A673 (cell line): ENCODE data around the gene MS4A18. TPM values are rescaled to one million over a fixed set of nuclear protein-coding genes. Genes with fewer than 3 reads are reported as not detected.

Experiments
- BruUV-seq: library from RNA; stranded (reverse); fragments of 400-500 nt; replicated peaks from 2 replicates; lab custom pipeline; 2021; lab: Mats Ljungman, UMichigan
- CTCF ChIA-PET: fragments of 300-600 bp; sonication (Branson Sonifier 250); formaldehyde crosslinking; loops from one replicate; lab custom pipeline; 2022; ENCODE audit warnings: antibody characterized with exemption; lab: Charles Lee
- POLR2A ChIA-PET: fragments of 300-600 bp; sonication (Branson Sonifier 250); formaldehyde crosslinking; loops from one replicate; lab custom pipeline; 2022; ENCODE audit warnings: antibody characterized with exemption; ENCODE audit not compliant: low non-redundant PET; lab: Charles Lee
- DNase-seq: peaks from one replicate; pipeline ENCODE4 v3.0.0-alpha.2; 2015; ENCODE audit warnings: low spot score
- H3K27ac ChIP-seq: fragments of 200-600 bp; sonication (generic); 2 replicates; pipeline ENCODE4 v1.5.1; 2016; ENCODE audit warnings: mixed run types, low read depth, mild to moderate bottlenecking, mixed read lengths, antibody characterized with exemption, low read length; ENCODE audit not compliant: poor library complexity, severe bottlenecking
- H3K27me3 ChIP-seq: fragments of 200-600 bp; sonication (generic); replicated peaks from 2 replicates; pipeline ENCODE4 v1.6.1; 2017; ENCODE audit warnings: mixed run types, low read depth, mild to moderate bottlenecking, mixed read lengths, antibody characterized with exemption, low read length; ENCODE audit not compliant: insufficient read depth, poor library complexity
- H3K36me3 ChIP-seq: fragments of 200-600 bp; sonication (generic); 2 replicates; pipeline ENCODE4 v1.6.1; 2016; ENCODE audit warnings: mixed run types, mild to moderate bottlenecking, mixed read lengths, antibody characterized with exemption, low read length; ENCODE audit not compliant: insufficient read depth, poor library complexity, severe bottlenecking
- H3K4me1 ChIP-seq: fragments of 200-600 bp; sonication (generic); 2 replicates; pipeline ENCODE4 v1.6.1; 2017; ENCODE audit warnings: mixed run types, mild to moderate bottlenecking, mixed read lengths, antibody characterized with exemption, low read length; ENCODE audit not compliant: insufficient read depth, poor library complexity, severe bottlenecking
- H3K4me3 ChIP-seq: fragments of 200-600 bp; sonication (generic); 2 replicates; pipeline ENCODE4 v1.5.1; 2016; ENCODE audit warnings: low read depth, mixed run types, mild to moderate bottlenecking, mixed read lengths, low read length; ENCODE audit not compliant: poor library complexity, severe bottlenecking
- H3K9me3 ChIP-seq: fragments of 200-600 bp; sonication (generic); 2 replicates; pipeline ENCODE4 v1.6.1; 2016; ENCODE audit warnings: mixed run types, low read depth, mild to moderate bottlenecking, mixed read lengths, antibody characterized with exemption, low read length; ENCODE audit not compliant: poor library complexity, severe bottlenecking
- CTCF ChIP-seq: fragments of 300-800, 200-600 bp; sonication (generic); conservative IDR thresholded peaks from 2 replicates; pipeline ENCODE4 v1.5.1; 2017; ENCODE audit warnings: low read depth, mild to moderate bottlenecking, antibody characterized with exemption, low read length, moderate library complexity, mixed read lengths
- EZH2 ChIP-seq: fragments of 200-600 bp; sonication (generic); IDR thresholded peaks from 2 replicates; pipeline ENCODE4 v1.6.1; 2017; ENCODE audit warnings: borderline replicate concordance, low read depth, mild to moderate bottlenecking, mixed read lengths, antibody characterized with exemption, low read length; ENCODE audit not compliant: poor library complexity, severe bottlenecking
- intact Hi-C: fragments of 100-400 bp; cut with micrococcal nuclease; formaldehyde crosslinking; loops from one replicate; pipeline ENCODE4 v1.10.0; 2022; ENCODE audit not compliant: unreplicated experiment
- total RNA-seq: library from RNA; stranded (reverse); gene quantifications from 2 replicates; pipeline ENCODE4 v1.2.3, GENCODE V29; 2021

MS4A18 gene
- total RNA-seq, 1 experiment from 2014 or later = not detected

- BruUV-seq = no TSS peak
- H3K4me3 ChIP-seq = no peak overlapping the region
- no peak for TF ChIP-seq EZH2
- TF ChIP-seq CTCF = no peak
- no peaks in the 10 kb centered on the region for H3K36me3 ChIP-seq
- no peaks in the 10 kb centered on the region for H3K9me3 ChIP-seq
- POLR2A ChIA-PET = no interaction called here
- CTCF ChIA-PET = no interaction called here
- no peaks in the 10 kb centered on the region for H3K4me1 ChIP-seq
- no peak overlapping the region for H3K27ac ChIP-seq
- DNase-seq = no peak
- intact Hi-C loops = no loop called here
- H3K27me3 ChIP-seq = no peaks in the 10 kb centered on the region
Measured at GRCh38 chr11:60781981-60782316, 57.4 kb downstream of the MS4A18 start.

- no peaks in the 10 kb centered on the region for H3K4me1 ChIP-seq
- H3K27ac ChIP-seq = no peak overlapping the region
- H3K4me3 ChIP-seq = no peak overlapping the region
- BruUV-seq = no TSS peak
- H3K27me3 ChIP-seq = no peaks in the 10 kb centered on the region
- intact Hi-C loops = no loop called here
- no peak for DNase-seq
- TF ChIP-seq EZH2 = no peak
- TF ChIP-seq CTCF = no peak
- POLR2A ChIA-PET = no interaction called here
- no peaks in the 10 kb centered on the region for H3K36me3 ChIP-seq
- CTCF ChIA-PET = no interaction called here
- no peaks in the 10 kb centered on the region for H3K9me3 ChIP-seq
Measured at GRCh38 chr11:60782393-60783140, 58.0 kb downstream of the MS4A18 start.

GRCh38 chr11:60783141-60783484 lies 58.6 kb downstream of the MS4A18 start:
- DNase-seq = no peak
- Histone ChIP-seq H3K27me3 (no peaks in the 10 kb centered on the region), H3K4me3 (no peak overlapping the region), H3K36me3 (no peaks in the 10 kb centered on the region), H3K4me1 (no peaks in the 10 kb centered on the region), H3K9me3 (no peaks in the 10 kb centered on the region), H3K27ac (no peak overlapping the region)
- TF ChIP-seq CTCF (no peak), EZH2 (no peak)
- intact Hi-C loops = no loop called here
- ChIA-PET CTCF (no interaction called here), POLR2A (no interaction called here)
- no TSS peak for BruUV-seq
